ENCODE results near the gene AAK1. TPM values are rescaled to one million over a fixed set of nuclear protein-coding genes. Genes with fewer than 3 reads are reported as not detected.

The AAK1 gene
- total and polyA plus RNA-seq, 2 of the 13 experiments (the other 11 are each of a cell fraction or from before 2014, with no cell fraction given), result 9.8 to 10.3 TPM

DNA sequence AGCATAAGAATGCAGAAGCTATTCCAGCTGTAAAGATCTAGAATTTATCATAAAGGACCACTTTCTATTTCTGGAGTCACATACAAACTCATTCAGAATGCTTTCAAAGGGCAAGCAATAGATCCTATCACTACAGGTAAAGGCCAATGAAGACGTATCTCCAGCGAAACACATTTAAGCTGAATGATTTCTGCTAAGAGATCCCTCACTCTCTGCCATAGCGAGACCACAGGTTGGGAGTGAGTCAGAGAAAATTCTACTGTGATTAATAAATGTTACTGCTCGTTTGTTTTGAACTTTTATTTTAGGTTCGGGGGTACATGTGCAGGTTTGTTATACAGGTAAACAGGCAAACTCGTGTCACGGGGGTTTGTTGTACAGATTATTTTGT is 133.8 kb downstream of the AAK1 start (continued):
- TF ChIP-seq, protein P1, sequence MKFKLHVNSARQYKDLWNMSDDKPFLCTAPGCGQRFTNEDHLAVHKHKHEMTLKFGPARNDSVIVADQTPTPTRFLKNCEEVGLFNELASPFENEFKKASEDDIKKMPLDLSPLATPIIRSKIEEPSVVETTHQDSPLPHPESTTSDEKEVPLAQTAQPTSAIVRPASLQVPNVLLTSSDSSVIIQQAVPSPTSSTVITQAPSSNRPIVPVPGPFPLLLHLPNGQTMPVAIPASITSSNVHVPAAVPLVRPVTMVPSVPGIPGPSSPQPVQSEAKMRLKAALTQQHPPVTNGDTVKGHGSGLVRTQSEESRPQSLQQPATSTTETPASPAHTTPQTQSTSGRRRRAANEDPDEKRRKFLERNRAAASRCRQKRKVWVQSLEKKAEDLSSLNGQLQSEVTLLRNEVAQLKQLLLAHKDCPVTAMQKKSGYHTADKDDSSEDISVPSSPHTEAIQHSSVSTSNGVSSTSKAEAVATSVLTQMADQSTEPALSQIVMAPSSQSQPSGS (CRISPR knock-in tag; IDR thresholded peaks at IDR 0.05), result no peak
- TF ChIP-seq, protein P2, sequence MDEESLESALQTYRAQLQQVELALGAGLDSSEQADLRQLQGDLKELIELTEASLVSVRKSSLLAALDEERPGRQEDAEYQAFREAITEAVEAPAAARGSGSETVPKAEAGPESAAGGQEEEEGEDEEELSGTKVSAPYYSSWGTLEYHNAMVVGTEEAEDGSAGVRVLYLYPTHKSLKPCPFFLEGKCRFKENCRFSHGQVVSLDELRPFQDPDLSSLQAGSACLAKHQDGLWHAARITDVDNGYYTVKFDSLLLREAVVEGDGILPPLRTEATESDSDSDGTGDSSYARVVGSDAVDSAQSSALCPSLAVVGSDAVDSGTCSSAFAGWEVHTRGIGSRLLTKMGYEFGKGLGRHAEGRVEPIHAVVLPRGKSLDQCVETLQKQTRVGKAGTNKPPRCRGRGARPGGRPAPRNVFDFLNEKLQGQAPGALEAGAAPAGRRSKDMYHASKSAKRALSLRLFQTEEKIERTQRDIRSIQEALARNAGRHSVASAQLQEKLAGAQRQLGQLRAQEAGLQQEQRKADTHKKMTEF (CRISPR knock-in tag; IDR thresholded peaks at IDR 0.05), result no peak
- TF ChIP-seq NCOA2 (CRISPR knock-in tag; IDR thresholded peaks at IDR 0.05) (no peak), ZNF724P (CRISPR knock-in tag; IDR thresholded peaks at IDR 0.05; ENCODE audit: borderline replicate concordance) (no peak), ZKSCAN5 (CRISPR knock-in tag; IDR thresholded peaks at IDR 0.05) (no peak)

DNA sequence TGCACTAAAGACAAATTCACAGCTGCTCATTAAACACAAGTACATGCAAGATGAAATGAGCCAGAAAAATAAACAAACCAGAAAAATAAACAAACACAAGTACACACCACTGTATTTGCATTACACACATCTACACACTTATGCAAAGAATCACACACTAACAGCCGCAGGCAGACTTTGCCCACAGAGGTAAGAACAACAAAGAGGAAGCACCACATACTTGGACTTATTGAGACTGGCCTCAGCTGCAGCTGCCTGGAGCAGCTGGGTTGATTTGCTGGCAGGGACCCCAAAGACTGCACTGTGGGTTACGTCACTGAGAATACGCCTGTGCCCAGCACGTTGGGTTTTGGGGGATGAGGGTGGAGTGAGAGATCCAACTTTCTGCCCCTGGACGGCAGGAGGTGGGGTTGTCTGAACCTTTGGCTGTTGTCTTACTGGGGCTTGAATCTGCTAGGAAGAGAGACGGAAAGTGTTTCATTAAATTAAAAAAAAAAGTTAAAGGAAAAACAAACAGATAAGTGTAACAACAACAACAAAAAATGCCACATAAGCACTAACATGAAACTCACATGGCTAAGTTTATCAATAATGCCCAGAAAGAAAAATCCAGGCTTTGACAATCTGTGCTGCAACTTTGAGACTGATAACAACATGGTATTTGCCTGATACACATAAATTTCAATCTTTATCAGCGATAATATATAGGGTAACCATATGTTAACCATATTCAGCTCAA is 134.4 kb downstream of the AAK1 start:
- WGBS (ENCODE audit: low lambda C conversion rate), result 89% methylated on average over 7 of the region's 7 CpGs
- ChIA-PET POLR2A (no interaction called here), CTCF (ENCODE audit: low intra/inter-chr PET ratio, low total read pairs) (no interaction called here)
- Histone ChIP-seq H3K9ac (ENCODE audit: insufficient read depth, low read depth, low read length) (no peak overlapping the region), H3K9me3 (ENCODE audit: low read length) (no peaks in the 10 kb centered on the region), H3K27ac (ENCODE audit: extremely low read length, insufficient read depth, low read length) (no peak overlapping the region), H3K36me3 (replicated peaks in 1 of 2; ENCODE audit: control insufficient read depth in 1 of 2, insufficient read depth in 2 of 2, low read length in 2 of 2) (peaks cover 15 to 62% of the 10 kb centered on the region in 2 experiments), H3K79me2 (ENCODE audit: insufficient read depth, low read length) (no peaks in the 10 kb centered on the region), H3K4me1 (ENCODE audit: insufficient read depth, low read length) (peaks cover 6% of the 10 kb centered on the region), H3K4me3 (replicated peaks in 1 of 3; ENCODE audit: insufficient read depth in 1 of 3, low read depth in 2 of 3, low read length in 3 of 3) (no peak overlapping the region), H4K20me1 (ENCODE audit: insufficient read depth, low read length) (no peaks in the 10 kb centered on the region), H3K4me2 (ENCODE audit: low read depth, low read length) (no peak overlapping the region), H2AFZ (ENCODE audit: low read length) (no peak overlapping the region), H3K27me3 (ENCODE audit: control insufficient read depth in 1 of 2, insufficient read depth in 2 of 2, low read length in 2 of 2) (no peaks in the 10 kb centered on the region)
- no peak for DNase-seq (ENCODE audit: low spot score)
- no peak for FAIRE-seq
- ATAC-seq, result peak; percentile 45; the same call in 1 of the 3 replicates
- in situ Hi-C loops (cut with HindIII; ENCODE audit: extremely low pct_ligation_motif_present, low pct_unique_long_range_greater_than_20kb) (no loop called here), intact Hi-C loops (cut with micrococcal nuclease; ENCODE audit: unreplicated experiment) (no loop called here)
- no TSS peak for BruUV-seq (replicated peaks)
- TF ChIP-seq ZNF343 (CRISPR knock-in tag; IDR thresholded peaks at IDR 0.05), result no peak
- TF ChIP-seq RBM22 (optimal IDR thresholded peaks at IDR 0.05; ENCODE audit: low read length), result no peak
- no peak for TF ChIP-seq ATF7-NPFF (CRISPR knock-in tag; IDR thresholded peaks at IDR 0.05; ENCODE audit: low read depth)
- TF ChIP-seq, protein P3, sequence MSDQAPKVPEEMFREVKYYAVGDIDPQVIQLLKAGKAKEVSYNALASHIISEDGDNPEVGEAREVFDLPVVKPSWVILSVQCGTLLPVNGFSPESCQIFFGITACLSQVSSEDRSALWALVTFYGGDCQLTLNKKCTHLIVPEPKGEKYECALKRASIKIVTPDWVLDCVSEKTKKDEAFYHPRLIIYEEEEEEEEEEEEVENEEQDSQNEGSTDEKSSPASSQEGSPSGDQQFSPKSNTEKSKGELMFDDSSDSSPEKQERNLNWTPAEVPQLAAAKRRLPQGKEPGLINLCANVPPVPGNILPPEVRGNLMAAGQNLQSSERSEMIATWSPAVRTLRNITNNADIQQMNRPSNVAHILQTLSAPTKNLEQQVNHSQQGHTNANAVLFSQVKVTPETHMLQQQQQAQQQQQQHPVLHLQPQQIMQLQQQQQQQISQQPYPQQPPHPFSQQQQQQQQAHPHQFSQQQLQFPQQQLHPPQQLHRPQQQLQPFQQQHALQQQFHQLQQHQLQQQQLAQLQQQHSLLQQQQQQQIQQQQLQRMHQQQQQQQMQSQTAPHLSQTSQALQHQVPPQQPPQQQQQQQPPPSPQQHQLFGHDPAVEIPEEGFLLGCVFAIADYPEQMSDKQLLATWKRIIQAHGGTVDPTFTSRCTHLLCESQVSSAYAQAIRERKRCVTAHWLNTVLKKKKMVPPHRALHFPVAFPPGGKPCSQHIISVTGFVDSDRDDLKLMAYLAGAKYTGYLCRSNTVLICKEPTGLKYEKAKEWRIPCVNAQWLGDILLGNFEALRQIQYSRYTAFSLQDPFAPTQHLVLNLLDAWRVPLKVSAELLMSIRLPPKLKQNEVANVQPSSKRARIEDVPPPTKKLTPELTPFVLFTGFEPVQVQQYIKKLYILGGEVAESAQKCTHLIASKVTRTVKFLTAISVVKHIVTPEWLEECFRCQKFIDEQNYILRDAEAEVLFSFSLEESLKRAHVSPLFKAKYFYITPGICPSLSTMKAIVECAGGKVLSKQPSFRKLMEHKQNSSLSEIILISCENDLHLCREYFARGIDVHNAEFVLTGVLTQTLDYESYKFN (CRISPR knock-in tag; conservative IDR thresholded peaks at IDR 0.05), result 0 out of 2 replicates have a peak, but pooled peaks have one; percentile 24
- no peak for TF ChIP-seq ZNF12 (CRISPR knock-in tag; IDR thresholded peaks at IDR 0.05)
- TF ChIP-seq ZNF598 (CRISPR knock-in tag; IDR thresholded peaks at IDR 0.05; ENCODE audit: borderline replicate concordance), result no peak
- TF ChIP-seq, protein P4, sequence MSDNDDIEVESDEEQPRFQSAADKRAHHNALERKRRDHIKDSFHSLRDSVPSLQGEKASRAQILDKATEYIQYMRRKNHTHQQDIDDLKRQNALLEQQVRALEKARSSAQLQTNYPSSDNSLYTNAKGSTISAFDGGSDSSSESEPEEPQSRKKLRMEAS (IDR thresholded peaks at IDR 0.05), result no peak
- no peak for TF ChIP-seq ZC3H13 (CRISPR knock-in tag; IDR thresholded peaks at IDR 0.05)
- peak; percentile 72 for TF ChIP-seq MAFF (IDR thresholded peaks at IDR 0.05; ENCODE audit: low read depth, low read length)
